Keratinocyte (primary cell): ENCODE measurements around the gene SIX3. TPM values are rescaled to one million over a fixed set of nuclear protein-coding genes. Genes with fewer than 3 reads are reported as not detected.

ENCODE experiments used
- DNase-seq: peaks from one replicate; pipeline ENCODE4 v3.0.0-alpha.2; 2011; ENCODE audit warnings: low read depth, missing footprints, low spot score
- FAIRE-seq: peaks from 2 replicates; lab custom pipeline; 2011; peaks lifted over from hg19 to GRCh38; lab: Jason Lieb, UNC
- H2AFZ ChIP-seq: 2 replicates; pipeline ENCODE4 v1.6.0; 2012; ENCODE audit warnings: low read length, control low read depth, inconsistent platforms; ENCODE audit not compliant: control insufficient read depth
- H3K27ac ChIP-seq: 2 replicates; pipeline ENCODE4 v1.5.1; 2011; ENCODE audit warnings: low read length; ENCODE audit not compliant: control insufficient read depth, insufficient read depth
- H3K27me3 ChIP-seq: 3 replicates; pipeline ENCODE4 v1.6.0; 2011; ENCODE audit warnings: low read length; ENCODE audit not compliant: control insufficient read depth, insufficient read depth; ENCODE audit errors: extremely low read depth
- H3K36me3 ChIP-seq, 2 experiments: 2 replicates in 1 of 2; 3 replicates in 1 of 2; pipeline ENCODE4 v1.5.1; 2011; ENCODE audit warnings: low read length in 2 of 2, mild to moderate bottlenecking in 1 of 2; ENCODE audit not compliant: control insufficient read depth in 2 of 2, insufficient read depth in 2 of 2; ENCODE audit errors: extremely low read depth in 1 of 2
- H3K4me1 ChIP-seq: 3 replicates; pipeline ENCODE4 v1.5.1; 2011; ENCODE audit warnings: low read length; ENCODE audit not compliant: control insufficient read depth, insufficient read depth; ENCODE audit errors: extremely low read depth
- H3K4me2 ChIP-seq: 3 replicates; pipeline ENCODE4 v1.6.0; 2011; ENCODE audit warnings: low read depth, low read length; ENCODE audit not compliant: control insufficient read depth, insufficient read depth; ENCODE audit errors: extremely low read depth
- H3K4me3 ChIP-seq, 3 experiments: fragments of 200-600 bp in 1 of 3; sonication (generic) in 1 of 3; 2 replicates in 2 of 3; 3 replicates in 1 of 3; pipeline ENCODE4 v1.5.1; 2011 to 2016; ENCODE audit warnings: low read length in 3 of 3, mild to moderate bottlenecking in 3 of 3, control low read depth in 2 of 3, inconsistent platforms in 1 of 3, low read depth in 1 of 3, mixed read lengths in 1 of 3, mixed run types in 1 of 3, moderate library complexity in 1 of 3; ENCODE audit not compliant: control insufficient read depth in 2 of 3, insufficient read depth in 2 of 3; ENCODE audit errors: extremely low read depth in 1 of 3
- H3K79me2 ChIP-seq: 2 replicates; pipeline ENCODE4 v1.6.0; 2012; ENCODE audit warnings: low read length; ENCODE audit not compliant: control insufficient read depth, insufficient read depth
- H3K9ac ChIP-seq: 3 replicates; pipeline ENCODE4 v1.6.0; 2011; ENCODE audit warnings: low read length; ENCODE audit not compliant: control insufficient read depth, insufficient read depth; ENCODE audit errors: extremely low read depth
- H3K9me1 ChIP-seq: 3 replicates; pipeline ENCODE4 v1.6.0; 2011; ENCODE audit warnings: low read length; ENCODE audit not compliant: control insufficient read depth, insufficient read depth; ENCODE audit errors: extremely low read depth
- H3K9me3 ChIP-seq: 2 replicates; pipeline ENCODE4 v1.5.1; 2012; ENCODE audit warnings: low read depth, low read length; ENCODE audit not compliant: control insufficient read depth
- H4K20me1 ChIP-seq: 3 replicates; pipeline ENCODE4 v1.6.0; 2011; ENCODE audit warnings: low read length; ENCODE audit not compliant: control insufficient read depth, insufficient read depth; ENCODE audit errors: extremely low read depth
- CTCF ChIP-seq, 3 experiments: IDR thresholded peaks in 1 of 3; conservative IDR thresholded peaks in 1 of 3; optimal IDR thresholded peaks in 1 of 3; 2 replicates in 2 of 3; 3 replicates in 1 of 3; pipeline versions ENCODE3 to v1.5.1; 2011; ENCODE audit warnings: low read length in 3 of 3, mild to moderate bottlenecking in 3 of 3, moderate library complexity in 2 of 3, control low read depth in 1 of 3, inconsistent platforms in 1 of 3; ENCODE audit not compliant: insufficient read depth in 2 of 3; ENCODE audit errors: extremely low read depth in 1 of 3
- EZH2 ChIP-seq: IDR thresholded peaks from one replicate; pipeline ENCODE4 v1.6.1; 2012; ENCODE audit warnings: inconsistent platforms, mild to moderate bottlenecking, low read length, moderate library complexity
- dilution Hi-C: fragments of 300-500 bp; cut with MboI; formaldehyde crosslinking; loops from one replicate; pipeline ENCODE4 v1.7.0; 2020; ENCODE audit warnings: low sequenced_read_pairs; ENCODE audit not compliant: extremely low pct_ligation_motif_present
- polyA plus RNA-seq, 5 experiments: library from polyadenylated mRNA; depleted of rRNA in 3 of 5; stranded (reverse) in 3 of 5; stranded (forward) in 1 of 5; unstranded in 1 of 5; fragments of >200 nt; gene quantifications; 1 replicate in 1 of 5; 2 replicates in 3 of 5; 3 replicates in 1 of 5; pipeline versions ENCODE4 v1.2.1 to v1.2.3, GENCODE V29; 2011 to 2012; ENCODE audit warnings: missing spikeins in 2 of 5, low read depth in 1 of 5, low replicate concordance in 1 of 5

SIX3 gene
- polyA plus RNA-seq, 1 donor (not counting 4 experiments of a cell fraction or from before 2014, with no cell fraction given), result not detected

GRCh38 chr2:44912660-44913059 lies 28.8 kb upstream of the SIX3 start:
- Histone ChIP-seq H3K4me3 (no peak overlapping the region), H3K9ac (no peak overlapping the region), H3K36me3 (no peaks in the 10 kb centered on the region), H3K27me3 (peaks cover 17% of the 10 kb centered on the region), H2AFZ (no peak overlapping the region), H3K9me1 (no peaks in the 10 kb centered on the region), H3K9me3 (no peaks in the 10 kb centered on the region), H3K79me2 (no peaks in the 10 kb centered on the region), H3K27ac (no peak overlapping the region), H3K4me1 (no peaks in the 10 kb centered on the region), H3K4me2 (no peak overlapping the region), H4K20me1 (no peaks in the 10 kb centered on the region)
- no peak for DNase-seq
- no peak for FAIRE-seq
- TF ChIP-seq EZH2, result no peak
- no peak for TF ChIP-seq CTCF (optimal IDR thresholded peaks at IDR 0.05 in 1 of 3, IDR thresholded peaks at IDR 0.05 in 1 of 3, conservative IDR thresholded peaks at IDR 0.05 in 1 of 3; ENCODE audit: extremely low read depth in 1 of 3, insufficient read depth in 2 of 3, low read length in 3 of 3)
- dilution Hi-C loops, result no loop called here

GRCh38 chr2:44916291-44916690 lies 25.2 kb upstream of the SIX3 start:
- no peaks in the 10 kb centered on the region for H3K36me3 ChIP-seq
- H3K27me3 ChIP-seq, result peaks cover 29% of the 10 kb centered on the region
- no peak overlapping the region for H3K4me2 ChIP-seq
- H3K4me1 ChIP-seq, result no peaks in the 10 kb centered on the region
- no peaks in the 10 kb centered on the region for H3K79me2 ChIP-seq
- no peaks in the 10 kb centered on the region for H3K9me1 ChIP-seq
- H3K27ac ChIP-seq, result no peak overlapping the region
- dilution Hi-C loops, result no loop called here
- no peaks in the 10 kb centered on the region for H3K9me3 ChIP-seq
- H3K9ac ChIP-seq, result no peak overlapping the region
- DNase-seq (no peak), FAIRE-seq (no peak)
- TF ChIP-seq CTCF (optimal IDR thresholded peaks at IDR 0.05 in 1 of 3, IDR thresholded peaks at IDR 0.05 in 1 of 3, conservative IDR thresholded peaks at IDR 0.05 in 1 of 3; ENCODE audit: extremely low read depth in 1 of 3, insufficient read depth in 2 of 3, low read length in 3 of 3) (no peak), EZH2 (no peak)
- H4K20me1 ChIP-seq, result no peaks in the 10 kb centered on the region
- H2AFZ ChIP-seq, result no peak overlapping the region
- no peak overlapping the region for H3K4me3 ChIP-seq
